ENCODE data around the gene TMPRSS9.

GRCh38 chr19:2376784-2377519, 16.9 kb downstream of the TMPRSS9 start:
- no peak for TF ChIP-seq POLR2A (IDR thresholded peaks at IDR 0.05; ENCODE audit: low read length)
- TF ChIP-seq GATA1 (IDR thresholded peaks at IDR 0.05; ENCODE audit: low read depth, low read length): no peak

Data from erythroblast (primary cell).